GM23338 (cell line): ENCODE measurements around the gene TNS4. TPM values are rescaled to one million over a fixed set of nuclear protein-coding genes. Genes with fewer than 3 reads are reported as not detected.

Source experiments
- ATAC-seq: fragments of 200-7000 bp; cut with Tn5 transposase; 3 replicates; pipeline ENCODE4 v1.9.1; 2020
- DNase-seq: peaks from one replicate; pipeline ENCODE4 v3.0.0-alpha.2; 2015; ENCODE audit warnings: low spot score
- H2AFZ ChIP-seq: fragments of 200-600 bp; sonication (generic); 2 replicates; pipeline ENCODE4 v1.8.0; 2016; ENCODE audit warnings: antibody characterized with exemption, mild to moderate bottlenecking, moderate library complexity
- H3F3A ChIP-seq: fragments of 200-600 bp; sonication (generic); replicated peaks from 2 replicates; pipeline ENCODE4 v1.8.0; 2017; ENCODE audit warnings: antibody characterized with exemption, mixed run types, low read depth
- H3K27ac ChIP-seq: fragments of 200-600 bp; sonication (generic); 2 replicates; pipeline ENCODE4 v1.6.1; 2016; ENCODE audit warnings: low read depth
- H3K27me3 ChIP-seq: fragments of 200-600 bp; sonication (generic); 2 replicates; pipeline ENCODE4 v1.8.0; 2016; ENCODE audit warnings: mild to moderate bottlenecking, mixed run types, moderate library complexity; ENCODE audit not compliant: insufficient read depth
- H3K36me3 ChIP-seq: fragments of 200-600 bp; sonication (generic); 2 replicates; pipeline ENCODE4 v1.8.0; 2016; ENCODE audit warnings: mild to moderate bottlenecking; ENCODE audit not compliant: insufficient read depth
- H3K4me1 ChIP-seq: fragments of 200-600 bp; sonication (generic); 2 replicates; pipeline ENCODE4 v1.8.0; 2016; ENCODE audit warnings: mild to moderate bottlenecking, moderate library complexity; ENCODE audit not compliant: insufficient read depth
- H3K4me2 ChIP-seq: fragments of 200-600 bp; sonication (generic); 2 replicates; pipeline ENCODE4 v1.7.1; 2017; ENCODE audit warnings: mixed run types
- H3K4me3 ChIP-seq: fragments of 200-600 bp; sonication (generic); 2 replicates; pipeline ENCODE4 v1.6.1; 2016; ENCODE audit warnings: mixed run types
- H3K79me2 ChIP-seq: fragments of 200-600 bp; sonication (generic); replicated peaks from 2 replicates; pipeline ENCODE4 v1.8.0; 2017; ENCODE audit warnings: mild to moderate bottlenecking; ENCODE audit not compliant: insufficient read depth
- H3K9me2 ChIP-seq: fragments of 200-600 bp; sonication (generic); 2 replicates; pipeline ENCODE4 v1.8.0; 2017; ENCODE audit not compliant: insufficient read depth
- H4K20me1 ChIP-seq: fragments of 200-600 bp; sonication (generic); replicated peaks from 2 replicates; pipeline ENCODE4 v1.8.0; 2017; ENCODE audit warnings: mild to moderate bottlenecking; ENCODE audit not compliant: insufficient read depth
- H3K27ac Mint-ChIP-seq: 2 replicates; pipeline ENCODE4 v1.8.0; 2020; ENCODE audit warnings: inconsistent platforms, mild to moderate bottlenecking, moderate library complexity, mixed read lengths
- H3K27me3 Mint-ChIP-seq: 3 replicates; pipeline ENCODE4 v1.8.0; 2022; ENCODE audit warnings: low read depth, mild to moderate bottlenecking, moderate library complexity, mixed read lengths, inconsistent platforms; ENCODE audit not compliant: insufficient read depth, poor library complexity
- H3K36me3 Mint-ChIP-seq: 3 replicates; pipeline ENCODE4 v1.8.0; 2021; ENCODE audit warnings: low read depth, mild to moderate bottlenecking, inconsistent platforms, moderate library complexity, mixed read lengths
- H3K4me1 Mint-ChIP-seq: 3 replicates; pipeline ENCODE4 v1.8.0; 2020; ENCODE audit warnings: mild to moderate bottlenecking, inconsistent platforms, mixed read lengths
- H3K4me3 Mint-ChIP-seq: 3 replicates; pipeline ENCODE4 v1.8.0; 2021; ENCODE audit warnings: moderate library complexity, mild to moderate bottlenecking, inconsistent platforms, mixed read lengths
- H3K9me3 Mint-ChIP-seq: 3 replicates; pipeline ENCODE4 v1.8.0; 2020; ENCODE audit warnings: moderate library complexity, mild to moderate bottlenecking, inconsistent platforms, mixed read lengths
- CREB1 ChIP-seq: fragments of 250-450 bp; sonication (Bioruptor Pico); IDR thresholded peaks from 2 replicates; pipeline ENCODE4 v1.5.0; 2020; ENCODE audit warnings: low read depth, mild to moderate bottlenecking, moderate library complexity
- CTCF ChIP-seq, 2 experiments: fragments of 200-600 bp in 1 of 2; sonication (generic) in 1 of 2; conservative IDR thresholded peaks; 2 replicates each; pipeline versions ENCODE4 v1.5.1 to v1.6.1; 2016 to 2017; ENCODE audit warnings: antibody characterized with exemption in 2 of 2, low read depth in 2 of 2, mild to moderate bottlenecking in 2 of 2, moderate library complexity in 1 of 2
- ETS1 ChIP-seq: IDR thresholded peaks from 2 replicates; pipeline ENCODE4 v1.6.1; 2016; ENCODE audit warnings: antibody characterized with exemption
- JUNB ChIP-seq: IDR thresholded peaks from one replicate; pipeline ENCODE4 v1.6.1; 2016; ENCODE audit warnings: antibody characterized with exemption; ENCODE audit not compliant: unreplicated experiment
- NANOG ChIP-seq: IDR thresholded peaks from 2 replicates; pipeline ENCODE4 v1.6.1; 2016; ENCODE audit warnings: antibody characterized with exemption, borderline replicate concordance
- STAT1 ChIP-seq: IDR thresholded peaks from one replicate; pipeline ENCODE4 v1.6.1; 2016; ENCODE audit warnings: antibody characterized with exemption; ENCODE audit not compliant: unreplicated experiment
- ZNF331 ChIP-seq: fragments of 250-450 bp; sonication (Bioruptor Pico); IDR thresholded peaks from 2 replicates; pipeline ENCODE4 v1.5.0; 2020; ENCODE audit warnings: low read depth, mild to moderate bottlenecking, moderate library complexity
- ZNF462 ChIP-seq: fragments of 250-450 bp; sonication (Bioruptor Pico); IDR thresholded peaks from 2 replicates; pipeline ENCODE4 v1.5.0; 2020; ENCODE audit warnings: mild to moderate bottlenecking, moderate library complexity
- polyA plus RNA-seq: library from polyadenylated mRNA; unstranded; fragments of >200 nt; fragmentation: Nextera tagmentation; extraction: Ambion mirVana; gene quantifications from 2 replicates; pipeline ENCODE4 v1.2.1, GENCODE V29; 2016
- total RNA-seq: library from RNA; depleted of rRNA; stranded (reverse); fragments of >200 nt; shearing (Covaris generic); gene quantifications from 2 replicates; pipeline ENCODE4 v1.2.3, GENCODE V29; 2014

TNS4 gene
- total and polyA plus RNA-seq, 2 experiments from 2014 or later, result 0.31 to 4.9 TPM

- TF ChIP-seq ZNF462 (CRISPR knock-in tag) (no peak), STAT1 (no peak), ETS1 (no peak), ZNF331 (CRISPR knock-in tag) (no peak)
These were observed 3.7 kb downstream of the TNS4 start (continued) for GRCh38 chr17:40497695-40498094.

GRCh38 chr17:40496634-40497420 is 4.6 kb downstream of the TNS4 start:
- Histone ChIP-seq H3K27ac (no peak overlapping the region), H3K4me1 (peaks cover 29% of the 10 kb centered on the region), H3K4me3 (no peak overlapping the region), H3K9me2 (no peaks in the 10 kb centered on the region), H2AFZ (no peak overlapping the region), H3K36me3 (no peaks in the 10 kb centered on the region), H3K4me2 (no peak overlapping the region), H3K27me3 (no peaks in the 10 kb centered on the region), H4K20me1 (no peaks in the 10 kb centered on the region), H3K79me2 (no peaks in the 10 kb centered on the region), H3F3A (peaks cover 12% of the 10 kb centered on the region)
- no peaks in the 10 kb centered on the region; the same call in 2 of the 3 replicates for H3K36me3 Mint-ChIP-seq
- H3K9me3 Mint-ChIP-seq, result peaks cover 3% of the 10 kb centered on the region; the same call in 2 of the 3 replicates
- peaks cover 10% of the 10 kb centered on the region for H3K27me3 Mint-ChIP-seq
- no peak overlapping the region for H3K4me3 Mint-ChIP-seq
- peaks cover 36% of the 10 kb centered on the region for H3K4me1 Mint-ChIP-seq
- no peak for DNase-seq
- no peak overlapping the region for H3K27ac Mint-ChIP-seq
- no peak for ATAC-seq
- TF ChIP-seq ETS1 (no peak), CTCF (conservative IDR thresholded peaks at IDR 0.05; ENCODE audit: low read depth in 2 of 2) (no peak), NANOG (no peak), CREB1 (CRISPR knock-in tag) (no peak), JUNB (no peak), ZNF331 (CRISPR knock-in tag) (no peak), STAT1 (no peak)
